Heart left ventricle (tissue), 13 donors: ENCODE data around the gene DCDC1.

Experiments
- CTCF ChIP-seq, 12 donors: fragments of 200-600 bp; sonication (generic) in 4 of 12; IDR thresholded peaks; one replicate each; pipeline versions ENCODE4 v1.5.0 to v1.8.0; 2018 to 2022; ENCODE audit warnings: antibody characterized with exemption in 12 of 12, mild to moderate bottlenecking in 5 of 12
- POLR2A ChIP-seq, 2 donors: fragments of 450-650 bp; IDR thresholded peaks; one replicate each; pipeline ENCODE4 v1.6.1; 2017; ENCODE audit warnings: antibody characterized with exemption in 2 of 2, mild to moderate bottlenecking in 2 of 2, moderate library complexity in 2 of 2
- donor health status: ischemic (EF 13 %, LVEDD 7.1; RV severe dilation, severe dysfunction).
- donor health status: DM: no; HTN: yes; CAD: no.
- donor health status: DM: no; HTN: no; CAD: no.
- donor health status: ischemic (EF 25% LVEDD 6.9; RV normal size, moderate dysfunction).
- donor health status: ischemic (EF 25% LVEDD 5.7; RV mildly dilated, moderate dysfunction).
- donor health status: ischemic (EF 35%, LVEDD 5.7; RV mildly dilated, moderate dysfunction).
- donor health status: nonischemic (EF 11% LVEDD 7.7; RV severe dilation, severe dysfunction).
- donor health status: DM: yes; HTN: yes; CAD: no.
- donor health status: PGD.
- donor health status: ischemic (EF 29% LVEDD 5.4; RV normal size, mild dysfunction).
- donor health status: nonischemic (EF 23%, LVEDD 6.1; RV moderate dilation, normal function).

- no peak for TF ChIP-seq CTCF (IDR thresholded peaks at IDR 0.05)
- no peak for TF ChIP-seq POLR2A (IDR thresholded peaks at IDR 0.05)
Observed at GRCh38 chr11:31264834-31265233, 104.7 kb downstream of the DCDC1 start.
